Large intestine (tissue), 12 donors: ENCODE measurements around the gene GOLGA1. TPM values are rescaled to one million over a fixed set of nuclear protein-coding genes. Genes with fewer than 3 reads are reported as not detected.
A peak's percentile ranks its signal among the peaks of the same experiment; 100 is the strongest.

Experiments
- DNase-seq, 2 donors: peaks; one replicate each; pipeline versions ENCODE4 v3.0.0 to v3.0.0-alpha.2; 2013
- H3K27ac ChIP-seq: one replicate; pipeline ENCODE4 v1.5.1; 2013; ENCODE audit warnings: low read length
- H3K27me3 ChIP-seq: 2 replicates; pipeline ENCODE4 v1.6.1; 2013; ENCODE audit warnings: low read length; ENCODE audit not compliant: control insufficient read depth, insufficient read depth
- H3K36me3 ChIP-seq: 2 replicates; pipeline ENCODE4 v1.6.1; 2013; ENCODE audit warnings: low read length; ENCODE audit not compliant: control insufficient read depth, insufficient read depth
- H3K4me1 ChIP-seq: one replicate; pipeline ENCODE4 v1.6.1; 2013; ENCODE audit warnings: low read length; ENCODE audit not compliant: control insufficient read depth, insufficient read depth
- H3K4me3 ChIP-seq: one replicate; pipeline ENCODE4 v1.5.1; 2013; ENCODE audit warnings: low read length
- H3K9me3 ChIP-seq: one replicate; pipeline ENCODE4 v1.6.1; 2013; ENCODE audit warnings: mild to moderate bottlenecking, low read depth, low read length, moderate library complexity; ENCODE audit not compliant: control insufficient read depth
- WGBS: methylation state at CpG from one replicate; pipeline ENCODE4 v1.1.5; 2013; ENCODE audit warnings: low lambda C conversion rate; ENCODE audit not compliant: insufficient coverage; 5-methylcytosine and 5-hydroxymethylcytosine counted together
- long read RNA-seq, 11 donors: transcript quantifications; one replicate each; lab custom pipeline, GENCODE V29; 2026
- polyA plus RNA-seq: library from polyadenylated mRNA; unstranded; fragments of 120-200 nt; gene quantifications from one replicate; pipeline ENCODE4 v1.2.1, GENCODE V29; 2013

The GOLGA1 gene, protein sequence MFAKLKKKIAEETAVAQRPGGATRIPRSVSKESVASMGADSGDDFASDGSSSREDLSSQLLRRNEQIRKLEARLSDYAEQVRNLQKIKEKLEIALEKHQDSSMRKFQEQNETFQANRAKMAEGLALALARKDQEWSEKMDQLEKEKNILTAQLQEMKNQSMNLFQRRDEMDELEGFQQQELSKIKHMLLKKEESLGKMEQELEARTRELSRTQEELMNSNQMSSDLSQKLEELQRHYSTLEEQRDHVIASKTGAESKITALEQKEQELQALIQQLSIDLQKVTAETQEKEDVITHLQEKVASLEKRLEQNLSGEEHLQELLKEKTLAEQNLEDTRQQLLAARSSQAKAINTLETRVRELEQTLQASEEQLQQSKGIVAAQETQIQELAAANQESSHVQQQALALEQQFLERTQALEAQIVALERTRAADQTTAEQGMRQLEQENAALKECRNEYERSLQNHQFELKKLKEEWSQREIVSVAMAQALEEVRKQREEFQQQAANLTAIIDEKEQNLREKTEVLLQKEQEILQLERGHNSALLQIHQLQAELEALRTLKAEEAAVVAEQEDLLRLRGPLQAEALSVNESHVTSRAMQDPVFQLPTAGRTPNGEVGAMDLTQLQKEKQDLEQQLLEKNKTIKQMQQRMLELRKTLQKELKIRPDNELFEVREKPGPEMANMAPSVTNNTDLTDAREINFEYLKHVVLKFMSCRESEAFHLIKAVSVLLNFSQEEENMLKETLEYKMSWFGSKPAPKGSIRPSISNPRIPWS
- 19.0 TPM for polyA plus RNA-seq
- long read RNA-seq, donor 1, partial matches to known transcripts = 0 of 3 reads
- long read RNA-seq, donor 1, other reads (novel, unspliced or antisense) = 0 of 3 reads
- long read RNA-seq, donor 2, full-length matches to known transcripts = 3 of 3 reads
- long read RNA-seq, donor 2, partial matches to known transcripts = 0 of 3 reads
- long read RNA-seq, donor 2, other reads (novel, unspliced or antisense) = 0 of 3 reads
- long read RNA-seq, donor 3 = 0 reads
- long read RNA-seq, donor 4 = 0 reads
- long read RNA-seq, donor 5, partial matches to known transcripts = 0 of 2 reads
- long read RNA-seq, donor 5, other reads (novel, unspliced or antisense) = 0 of 2 reads
- long read RNA-seq, donor 6, partial matches to known transcripts = 0 of 2 reads
- long read RNA-seq, donor 6, other reads (novel, unspliced or antisense) = 0 of 2 reads
- long read RNA-seq, donor 7, partial matches to known transcripts = 7 of 11 reads
- long read RNA-seq, donor 7, other reads (novel, unspliced or antisense) = 0 of 11 reads
- long read RNA-seq, donor 8 = 0 reads
- long read RNA-seq, donor 9, full-length matches to known transcripts = 2 of 2 reads
- long read RNA-seq, donor 9, partial matches to known transcripts = 0 of 2 reads
- long read RNA-seq, donor 9, other reads (novel, unspliced or antisense) = 0 of 2 reads
- long read RNA-seq, donor 10, full-length matches to known transcripts = 3 of 10 reads
- long read RNA-seq, donor 10, partial matches to known transcripts = 7 of 10 reads
- long read RNA-seq, donor 10, other reads (novel, unspliced or antisense) = 0 of 10 reads
- long read RNA-seq, donor 11, full-length matches to known transcripts = 2 of 2 reads
- long read RNA-seq, donor 11, partial matches to known transcripts = 0 of 2 reads
- long read RNA-seq, donor 11, other reads (novel, unspliced or antisense) = 0 of 2 reads

DNA sequence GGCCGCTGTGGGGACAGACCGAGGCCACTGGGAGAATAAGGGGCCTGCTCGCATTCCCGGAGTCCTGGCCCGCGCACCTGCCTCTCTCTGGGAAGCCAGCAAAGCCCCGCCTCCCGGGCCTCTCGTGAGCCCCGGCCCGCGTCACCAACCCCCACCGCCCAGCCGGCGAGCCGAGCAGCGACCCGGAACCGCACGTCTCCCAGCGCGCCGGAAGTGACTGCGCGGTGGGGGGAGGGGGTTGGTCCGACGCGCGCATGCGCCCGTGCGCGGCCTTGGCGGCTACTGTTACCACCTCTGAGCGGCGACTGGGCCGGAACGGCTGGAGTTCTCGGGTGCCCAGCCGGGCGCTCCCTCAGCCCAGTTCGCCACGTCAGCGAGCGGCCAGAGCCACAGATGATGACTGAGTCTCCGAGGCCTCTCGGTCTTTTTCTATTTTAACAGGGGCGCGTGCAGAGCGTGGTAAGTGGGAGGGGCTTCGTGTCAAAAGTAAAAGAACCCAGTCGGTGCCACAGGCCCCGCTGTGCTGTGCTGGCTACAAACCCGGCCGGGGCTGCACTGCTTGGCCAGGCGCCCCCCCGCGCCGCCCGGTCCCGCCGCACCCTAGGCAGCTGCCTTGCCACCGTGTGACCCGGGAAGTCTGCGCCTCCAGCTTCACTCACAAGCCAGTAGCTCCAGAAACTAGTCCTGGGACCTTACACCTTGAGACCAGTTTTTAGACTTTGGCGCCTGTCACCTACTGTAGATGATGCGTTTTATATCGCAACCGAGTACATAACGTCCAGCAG is at the start of gene GOLGA1:
Gene GOLGA1 (minus strand): TSS at position 190 of the 785 bp plus-strand sequence. CDS start 2,372 bp downstream, outside the sequence.
- no CpG with 5 or more reads among the region's 70 CpGs for WGBS
- H3K9me3 ChIP-seq = peaks cover 4% of the 10 kb centered on the region
- peaks cover 11% of the 10 kb centered on the region for H3K36me3 ChIP-seq
- peak within 1 kb of the TSS; percentile 99 for H3K27ac ChIP-seq
- DNase-seq = peak; percentile 96 to 97
- H3K4me3 ChIP-seq = peak within 1 kb of the TSS; percentile 100
- no peaks in the 10 kb centered on the region for H3K27me3 ChIP-seq
- peaks cover 7% of the 10 kb centered on the region for H3K4me1 ChIP-seq

DNA sequence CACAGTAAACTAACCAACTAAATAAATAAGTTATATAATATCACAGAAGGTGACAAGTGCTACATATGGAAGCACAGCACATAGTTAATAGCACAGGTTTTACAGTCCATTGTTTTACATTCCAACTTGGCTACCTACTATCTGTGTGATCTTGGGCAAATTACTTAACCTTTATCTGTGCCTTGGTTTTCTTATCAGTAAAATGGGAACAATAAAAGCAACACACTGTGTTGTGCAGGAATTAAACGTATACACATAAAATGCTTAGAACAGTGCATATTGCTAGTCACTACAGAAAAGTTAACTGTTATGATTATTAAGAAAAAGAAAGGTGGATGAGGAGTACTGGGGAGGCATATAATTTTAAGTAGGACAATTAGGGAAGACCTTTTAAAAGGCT is 42.8 kb upstream of the GOLGA1 start:
- WGBS = no CpG with 5 or more reads among the region's 1 CpG
- Histone ChIP-seq H3K27me3 (no peaks in the 10 kb centered on the region), H3K4me3 (no peak overlapping the region), H3K27ac (no peak overlapping the region), H3K36me3 (peaks cover 5% of the 10 kb centered on the region), H3K4me1 (no peaks in the 10 kb centered on the region), H3K9me3 (no peaks in the 10 kb centered on the region)
- DNase-seq = no peak

DNA sequence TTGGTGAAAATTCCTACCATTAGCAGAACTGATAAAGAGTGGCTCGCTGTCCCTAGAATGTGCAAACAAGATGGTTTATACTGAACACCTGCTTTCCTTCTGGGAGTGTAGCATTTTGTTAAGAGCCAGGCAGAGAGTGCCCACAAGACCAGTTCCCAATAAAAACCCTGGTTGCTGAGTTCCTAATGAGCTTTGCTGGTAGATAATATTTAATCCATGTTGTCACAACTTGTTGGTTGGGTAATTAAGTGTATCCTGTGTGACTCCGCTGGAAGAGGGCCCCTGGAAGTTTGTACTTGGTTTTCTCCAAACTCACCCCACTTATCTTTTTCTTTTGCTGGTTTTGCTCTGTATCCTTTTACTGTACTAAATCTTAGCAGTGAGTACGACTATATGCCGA is 39.5 kb upstream of the GOLGA1 start:
- Histone ChIP-seq H3K9me3 (no peaks in the 10 kb centered on the region), H3K27ac (no peak overlapping the region), H3K4me3 (no peak overlapping the region), H3K27me3 (no peaks in the 10 kb centered on the region), H3K4me1 (no peaks in the 10 kb centered on the region), H3K36me3 (peaks cover 6% of the 10 kb centered on the region)
- 40% methylated on average over 1 of the region's 4 CpGs for WGBS
- DNase-seq = peak; percentile 12 to 40

DNA sequence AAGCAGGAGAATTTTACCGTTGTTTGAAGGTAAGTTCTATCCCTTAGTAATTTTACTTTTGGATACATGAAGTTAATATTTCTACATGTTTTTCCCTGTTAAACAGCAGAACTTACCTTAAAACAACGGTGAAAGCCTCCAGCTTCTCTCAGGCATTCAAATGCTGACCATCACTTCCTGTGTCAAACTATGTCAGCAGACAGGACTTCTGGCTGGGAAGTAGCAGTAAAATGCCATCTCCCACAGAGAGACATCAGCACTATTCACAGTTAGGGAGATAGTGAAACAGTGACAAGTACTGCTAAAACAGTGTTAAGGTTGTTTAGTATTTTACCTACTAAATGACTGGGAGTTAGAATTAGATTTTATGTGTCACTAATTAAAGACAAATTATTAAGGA is 34.2 kb upstream of the GOLGA1 start:
- Histone ChIP-seq H3K27me3 (no peaks in the 10 kb centered on the region), H3K9me3 (no peaks in the 10 kb centered on the region), H3K27ac (no peak overlapping the region), H3K4me1 (no peaks in the 10 kb centered on the region), H3K4me3 (no peak overlapping the region), H3K36me3 (peaks cover 11% of the 10 kb centered on the region)
- DNase-seq = no peak
- WGBS = no CpG with 5 or more reads among the region's 2 CpGs

DNA sequence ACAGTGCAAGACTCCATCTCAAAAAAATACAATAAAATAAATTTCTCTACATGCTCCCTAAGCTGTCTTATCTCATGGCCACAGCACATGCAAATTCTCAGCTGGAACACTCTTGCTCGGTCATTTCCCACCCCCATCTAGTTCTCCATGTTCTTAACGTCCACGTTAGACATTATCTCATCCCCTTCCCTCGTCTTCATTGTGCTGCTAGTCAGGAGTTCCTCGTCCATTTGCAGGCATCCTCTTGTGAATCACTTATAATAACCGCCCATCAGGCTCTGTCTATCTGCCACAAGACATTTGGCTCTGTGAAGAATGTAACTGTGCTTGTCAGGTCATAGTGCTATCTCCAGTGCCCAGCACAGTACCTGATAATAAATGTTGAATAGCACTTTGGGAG is 32.9 kb upstream of the GOLGA1 start:
- no peaks in the 10 kb centered on the region for H3K9me3 ChIP-seq
- H3K27me3 ChIP-seq = no peaks in the 10 kb centered on the region
- H3K36me3 ChIP-seq = peaks cover 11% of the 10 kb centered on the region
- no peak for DNase-seq
- no peaks in the 10 kb centered on the region for H3K4me1 ChIP-seq
- no peak overlapping the region for H3K4me3 ChIP-seq
- 94% methylated on average over 4 of the region's 6 CpGs for WGBS
- H3K27ac ChIP-seq = no peak overlapping the region

DNA sequence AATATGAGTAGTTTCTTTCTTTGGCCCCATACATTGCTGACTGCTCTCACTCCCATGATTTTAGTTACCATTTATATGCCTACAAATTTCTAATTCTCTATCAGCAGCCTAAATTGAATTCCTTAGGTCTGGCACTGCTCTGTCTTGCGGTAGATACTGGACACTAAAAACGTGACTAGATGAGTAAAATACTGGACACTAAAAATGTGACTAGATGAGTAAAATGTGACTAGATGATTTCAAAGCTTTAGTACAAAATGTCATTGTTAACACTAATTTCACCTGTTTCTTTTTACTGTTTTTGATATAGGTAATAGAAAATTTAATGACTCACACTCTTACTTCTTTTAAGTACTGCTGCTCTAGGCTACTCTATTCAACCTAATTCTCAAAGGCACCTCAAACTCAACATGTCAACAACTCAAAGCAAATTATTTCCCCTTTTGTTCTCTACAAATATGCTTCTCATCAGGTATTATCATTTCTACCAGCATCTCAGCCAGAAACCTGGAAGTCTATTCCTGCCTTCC is 31.4 kb upstream of the GOLGA1 start:
- Histone ChIP-seq H3K4me3 (no peak overlapping the region), H3K27ac (no peak overlapping the region), H3K4me1 (no peaks in the 10 kb centered on the region), H3K9me3 (no peaks in the 10 kb centered on the region), H3K27me3 (no peaks in the 10 kb centered on the region), H3K36me3 (peaks cover 20% of the 10 kb centered on the region)
- 92% methylated on average over 2 of the region's 2 CpGs for WGBS
- DNase-seq = no peak

DNA sequence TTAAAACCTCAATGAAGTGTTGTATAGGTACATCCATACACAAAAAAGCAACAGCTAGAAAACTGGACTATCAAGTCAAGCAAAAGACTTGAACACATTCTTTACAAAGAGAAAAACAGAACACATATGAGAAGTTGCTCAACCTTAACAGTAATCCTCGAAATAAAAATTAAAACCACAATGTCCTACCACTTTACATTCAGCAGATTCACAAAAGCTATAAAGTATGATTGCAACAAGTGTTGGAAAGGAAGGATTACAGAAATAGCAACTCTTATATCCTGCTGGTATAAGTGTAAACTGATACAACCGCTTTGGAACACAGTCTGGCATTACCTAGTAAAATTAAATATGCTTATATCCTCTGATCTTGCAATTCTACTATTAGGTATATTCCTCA is 28.5 kb upstream of the GOLGA1 start:
- no peak overlapping the region for H3K27ac ChIP-seq
- DNase-seq = no peak
- no peak overlapping the region for H3K4me3 ChIP-seq
- no peaks in the 10 kb centered on the region for H3K9me3 ChIP-seq
- H3K36me3 ChIP-seq = peaks cover 16% of the 10 kb centered on the region
- H3K27me3 ChIP-seq = no peaks in the 10 kb centered on the region
- H3K4me1 ChIP-seq = no peaks in the 10 kb centered on the region
- WGBS = no CpG with 5 or more reads among the region's 2 CpGs

DNA sequence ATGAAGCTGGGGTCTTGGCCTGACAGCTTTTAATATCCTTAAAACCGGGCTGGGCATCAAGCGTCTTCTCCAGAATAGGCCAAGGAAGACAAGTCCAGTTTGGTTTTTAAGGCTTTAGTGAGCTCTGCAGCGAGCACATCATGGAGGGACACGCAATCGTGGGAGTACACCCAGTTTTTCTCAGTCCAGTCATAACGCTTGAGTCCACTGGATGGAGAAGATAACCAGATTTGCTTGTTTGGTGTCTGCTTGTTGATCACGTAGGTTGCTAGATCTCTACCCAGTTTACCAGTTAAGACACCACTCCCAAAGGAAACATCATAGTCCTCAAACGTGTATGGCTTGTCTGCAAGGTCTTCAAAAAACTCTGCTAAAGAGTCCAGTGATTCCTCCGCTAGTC is 27.4 kb upstream of the GOLGA1 start:
- no peak overlapping the region for H3K27ac ChIP-seq
- H3K4me1 ChIP-seq = no peaks in the 10 kb centered on the region
- no CpG with 5 or more reads among the region's 9 CpGs for whole genome bisulfite sequencing
- no peak for DNase-seq
- H3K36me3 ChIP-seq = peaks cover 12% of the 10 kb centered on the region
- H3K4me3 ChIP-seq = no peak overlapping the region
- no peaks in the 10 kb centered on the region for H3K27me3 ChIP-seq
- no peaks in the 10 kb centered on the region for H3K9me3 ChIP-seq
